ENCODE data around the gene DTX4.

The DTX4 gene

GRCh38 chr11:59172345-59173079, 580 bp downstream of the DTX4 start:
- no peak for DNase-seq (ENCODE audit: extremely low read depth in 1 of 2, low read depth in 1 of 2)

GRCh38 chr11:59173080-59173963, 1.4 kb downstream of the DTX4 start:
- DNase-seq (ENCODE audit: extremely low read depth in 1 of 2, low read depth in 1 of 2), result no peak

- DNase-seq (ENCODE audit: extremely low read depth in 1 of 2, low read depth in 1 of 2), result no peak
Measured at GRCh38 chr11:59173964-59174663, 2.2 kb downstream of the DTX4 start.

GRCh38 chr11:59174664-59175033, 2.7 kb downstream of the DTX4 start:
- DNase-seq (ENCODE audit: extremely low read depth in 1 of 2, low read depth in 1 of 2), result no peak

- DNase-seq (ENCODE audit: extremely low read depth in 1 of 2, low read depth in 1 of 2), result no peak
Measured at GRCh38 chr11:59175091-59175501, 3.2 kb downstream of the DTX4 start.

GRCh38 chr11:59176330-59176729, 4.4 kb downstream of the DTX4 start:
- DNase-seq (ENCODE audit: extremely low read depth in 1 of 2, low read depth in 1 of 2), result no peak

- no peak for DNase-seq (ENCODE audit: extremely low read depth in 1 of 2, low read depth in 1 of 2)
Measured at GRCh38 chr11:59178402-59178801, 6.5 kb downstream of the DTX4 start.

GRCh38 chr11:59179121-59179520, 7.2 kb downstream of the DTX4 start:
- DNase-seq (ENCODE audit: extremely low read depth in 1 of 2, low read depth in 1 of 2), result no peak

- no peak for DNase-seq (ENCODE audit: extremely low read depth in 1 of 2, low read depth in 1 of 2)
Measured at GRCh38 chr11:59180168-59180776, 8.3 kb downstream of the DTX4 start.

GRCh38 chr11:59180907-59181306, 9.0 kb downstream of the DTX4 start:
- DNase-seq (ENCODE audit: extremely low read depth in 1 of 2, low read depth in 1 of 2), result no peak

GRCh38 chr11:59181746-59182456, 10.0 kb downstream of the DTX4 start:
- no peak for DNase-seq (ENCODE audit: extremely low read depth in 1 of 2, low read depth in 1 of 2)

- no peak for DNase-seq (ENCODE audit: extremely low read depth in 1 of 2, low read depth in 1 of 2)
Measured at GRCh38 chr11:59182457-59183151, 10.7 kb downstream of the DTX4 start.

GRCh38 chr11:59183771-59184170, 11.8 kb downstream of the DTX4 start:
- DNase-seq (ENCODE audit: extremely low read depth in 1 of 2, low read depth in 1 of 2), result no peak

- no peak for DNase-seq (ENCODE audit: extremely low read depth in 1 of 2, low read depth in 1 of 2)
Measured at GRCh38 chr11:59184691-59185339, 12.9 kb downstream of the DTX4 start.

GRCh38 chr11:59185386-59185945, 13.5 kb downstream of the DTX4 start:
- no peak for DNase-seq (ENCODE audit: extremely low read depth in 1 of 2, low read depth in 1 of 2)

GRCh38 chr11:59186130-59186594, 14.2 kb downstream of the DTX4 start:
- peak in 1 of 2 donors; percentile 30 for DNase-seq (ENCODE audit: extremely low read depth in 1 of 2, low read depth in 1 of 2)

GRCh38 chr11:59187035-59187434, 15.1 kb downstream of the DTX4 start:
- DNase-seq (ENCODE audit: extremely low read depth in 1 of 2, low read depth in 1 of 2), result no peak

- DNase-seq (ENCODE audit: extremely low read depth in 1 of 2, low read depth in 1 of 2), result no peak
Measured at GRCh38 chr11:59187587-59187986, 15.7 kb downstream of the DTX4 start.

- DNase-seq (ENCODE audit: extremely low read depth in 1 of 2, low read depth in 1 of 2), result no peak
Measured at GRCh38 chr11:59188954-59189353, 17.0 kb downstream of the DTX4 start.

Measured in activated CD8-positive, alpha-beta memory T cell treated with anti-CD3 and anti-CD28 coated beads for 1 hour (primary cell).